Measurements from ENCODE around the gene ZNF253.

- TF ChIP-seq CTCF (IDR thresholded peaks at IDR 0.05 in 2 of 3, conservative IDR thresholded peaks at IDR 0.05 in 1 of 3; ENCODE audit: borderline replicate concordance in 1 of 3, insufficient read depth in 1 of 3, low read depth in 2 of 3, low read length in 2 of 3): no peak
- no peak for TF ChIP-seq POLR2A (IDR thresholded peaks at IDR 0.05; ENCODE audit: borderline replicate concordance, extremely low read depth, insufficient read depth, insufficient read length)
- no peak for TF ChIP-seq REST (IDR thresholded peaks at IDR 0.05; ENCODE audit: low read depth)
- TF ChIP-seq EZH2phosphoT487 (IDR thresholded peaks at IDR 0.05; ENCODE audit: borderline replicate concordance): no peak
- TF ChIP-seq MAX (IDR thresholded peaks at IDR 0.05): no peak
- no peak for TF ChIP-seq ZNF274 (IDR thresholded peaks at IDR 0.05; ENCODE audit: low read depth, low read length)
- TF ChIP-seq POLR2AphosphoS5 (IDR thresholded peaks at IDR 0.05; ENCODE audit: low read depth, low read length): no peak
- TF ChIP-seq SP1 (IDR thresholded peaks at IDR 0.05; ENCODE audit: low read depth): no peak
- TF ChIP-seq RAD21 (IDR thresholded peaks at IDR 0.05; ENCODE audit: low read depth): no peak
- no peak for TF ChIP-seq JUND (IDR thresholded peaks at IDR 0.05)
- no peak for TF ChIP-seq FOSL1 (IDR thresholded peaks at IDR 0.05; ENCODE audit: low read depth)
Observed at GRCh38 chr19:19849056-19849455, 16.6 kb upstream of the ZNF253 start.

Measured in HCT116 (cell line).